Activated naive CD8-positive, alpha-beta T cell treated with anti-CD3 and anti-CD28 coated beads, Interleukin-2, amount 50 U/mL, for 24 hours (primary cell): ENCODE measurements around the gene ALG14.
"Not testable (repeated sequence)": the region's sequence is repeated elsewhere in the genome, so short reads cannot be mapped to it uniquely, and the experiment has no call there.

ENCODE experiments used
- ATAC-seq: fragments of 150-1000 bp; cut with Tn5 transposase; one replicate; pipeline ENCODE4 v1.10.0; 2021
- DNase-seq: peaks from one replicate; pipeline ENCODE4 v3.0.0; 2021
- H3K27ac Mint-ChIP-seq: one replicate; pipeline ENCODE4 v1.8.0; 2021; ENCODE audit warnings: mild to moderate bottlenecking, mixed read lengths
- H3K27me3 Mint-ChIP-seq: one replicate; pipeline ENCODE4 v1.8.0; 2021; ENCODE audit warnings: mixed read lengths
- H3K36me3 Mint-ChIP-seq: one replicate; pipeline ENCODE4 v1.8.0; 2021; ENCODE audit warnings: low read depth, mixed read lengths
- H3K4me1 Mint-ChIP-seq: one replicate; pipeline ENCODE4 v1.8.0; 2021; ENCODE audit warnings: mixed read lengths
- H3K4me3 Mint-ChIP-seq: one replicate; pipeline ENCODE4 v1.8.0; 2021; ENCODE audit warnings: mild to moderate bottlenecking, moderate library complexity, mixed read lengths
- H3K9me3 Mint-ChIP-seq: one replicate; pipeline ENCODE4 v1.8.0; 2021; ENCODE audit warnings: mixed read lengths

ALG14 gene

DNA sequence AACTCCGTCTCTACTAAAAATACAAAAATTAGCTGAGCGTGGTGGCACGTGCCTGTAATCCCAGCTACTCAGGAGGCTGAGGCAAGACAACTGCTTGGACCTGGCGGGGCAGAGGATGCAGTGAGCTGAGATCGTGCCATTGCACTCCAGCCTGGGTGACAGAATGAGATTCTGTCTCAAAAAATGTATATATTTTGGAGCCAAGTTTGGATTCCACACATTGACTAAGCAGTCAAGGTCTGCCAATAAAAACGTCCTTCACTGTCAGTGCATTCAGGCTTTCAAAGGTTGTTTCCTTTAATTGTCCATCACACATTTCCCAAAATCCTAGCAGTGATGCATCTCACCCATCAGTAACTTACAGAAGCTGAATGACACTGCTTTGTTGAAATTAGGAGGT lies 77.2 kb downstream of the ALG14 start:
- not testable (repeated sequence) for H3K4me3 Mint-ChIP-seq, DNase-seq, H3K9me3 Mint-ChIP-seq, ATAC-seq, H3K27me3 Mint-ChIP-seq, H3K36me3 Mint-ChIP-seq, H3K4me1 Mint-ChIP-seq, H3K27ac Mint-ChIP-seq

DNA sequence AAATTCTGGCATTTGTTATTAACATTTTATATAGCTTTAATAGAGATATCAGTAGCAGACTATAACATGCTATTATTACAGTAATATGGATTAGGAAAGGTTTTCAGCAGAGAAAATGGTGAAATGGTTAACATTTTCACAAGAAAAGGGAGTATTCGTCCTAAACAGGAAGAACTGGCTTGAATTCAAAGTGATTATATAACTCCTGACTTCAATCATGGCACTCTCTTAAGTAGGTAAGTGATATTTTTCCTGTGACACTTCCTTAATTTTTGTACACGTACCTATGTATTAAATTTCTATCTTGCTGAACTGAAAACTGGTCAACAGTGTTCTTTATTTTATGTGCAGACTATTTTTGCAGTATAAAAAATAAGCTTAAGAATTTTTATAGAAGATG lies 77.9 kb downstream of the ALG14 start:
- DNase-seq: no peak
- Mint-ChIP-seq H3K4me1 (peaks cover 4% of the 10 kb centered on the region), H3K9me3 (no peaks in the 10 kb centered on the region), H3K36me3 (no peaks in the 10 kb centered on the region), H3K4me3 (no peak overlapping the region), H3K27me3 (no peaks in the 10 kb centered on the region), H3K27ac (no peak overlapping the region)
- ATAC-seq: no peak

DNA sequence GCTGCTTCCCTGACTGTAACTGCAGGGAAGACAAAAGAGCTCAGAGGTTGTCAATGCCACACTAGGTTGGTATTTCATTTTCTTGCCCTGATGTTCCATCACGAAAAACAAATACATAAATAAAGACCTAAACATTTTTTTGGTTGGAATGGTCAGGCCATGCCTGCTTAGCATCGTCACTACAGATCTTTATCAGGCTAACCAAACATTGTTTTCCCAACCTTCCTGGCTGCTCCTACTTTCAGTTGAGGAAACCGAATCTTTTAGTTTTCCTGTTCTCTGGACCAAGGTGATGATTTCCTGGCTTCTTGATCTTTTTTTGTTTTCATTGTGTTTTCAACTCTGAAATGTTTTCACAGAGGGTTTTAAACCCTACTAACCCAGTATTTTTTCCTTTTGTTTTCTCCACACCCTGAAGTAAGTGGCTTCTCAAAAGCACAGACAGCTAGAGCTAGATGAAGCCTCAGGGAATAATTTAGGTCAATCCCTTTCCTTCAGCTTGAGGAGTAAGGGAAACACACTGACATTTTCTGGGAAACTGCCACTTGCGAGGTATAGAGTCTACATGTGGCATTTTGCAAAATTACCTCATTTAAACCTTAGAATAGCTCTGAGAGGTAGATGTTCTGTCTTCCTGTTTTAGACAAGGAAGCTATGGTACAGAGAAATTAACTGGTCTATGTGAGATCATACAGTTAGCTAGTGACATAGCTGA lies 78.7 kb downstream of the ALG14 start:
- Mint-ChIP-seq H3K27ac (no peak overlapping the region), H3K4me3 (no peak overlapping the region), H3K9me3 (no peaks in the 10 kb centered on the region), H3K4me1 (peaks cover 4% of the 10 kb centered on the region), H3K27me3 (no peaks in the 10 kb centered on the region), H3K36me3 (no peaks in the 10 kb centered on the region)
- ATAC-seq (no peak), DNase-seq (no peak)

DNA sequence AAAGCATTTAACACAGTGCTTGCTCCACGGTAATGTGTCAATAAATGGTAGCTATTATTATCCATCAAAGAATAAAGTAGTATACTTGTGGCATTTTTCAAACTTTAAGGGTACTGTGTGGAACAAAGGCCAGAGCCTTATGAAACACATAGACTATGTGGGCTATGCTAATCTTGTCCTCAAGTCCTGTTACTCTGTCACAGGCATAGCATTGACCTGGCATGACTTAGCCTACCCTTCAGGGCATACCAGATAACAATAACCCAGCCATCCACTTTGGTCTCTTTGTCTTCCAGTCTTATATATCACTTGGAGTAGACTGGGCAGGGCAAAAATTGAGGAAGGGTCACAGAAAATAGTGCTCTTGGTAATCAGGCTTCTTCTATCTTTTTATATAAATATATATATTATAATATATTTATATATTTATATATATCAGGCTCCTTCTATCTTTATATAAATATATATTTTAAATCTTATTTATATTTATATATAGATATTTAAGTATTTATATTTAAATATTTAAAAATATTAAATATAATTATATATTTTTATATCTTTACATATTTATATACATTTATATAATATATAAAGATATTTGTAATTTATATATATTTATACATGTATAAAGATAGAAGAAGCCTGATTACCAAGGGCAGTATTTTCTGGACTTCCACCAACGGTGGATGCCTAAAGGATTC lies 79.7 kb downstream of the ALG14 start:
- Mint-ChIP-seq H3K4me3 (no peak overlapping the region), H3K4me1 (peaks cover 4% of the 10 kb centered on the region), H3K27ac (no peak overlapping the region), H3K36me3 (no peaks in the 10 kb centered on the region), H3K27me3 (no peaks in the 10 kb centered on the region), H3K9me3 (no peaks in the 10 kb centered on the region)
- no peak for ATAC-seq
- no peak for DNase-seq

DNA sequence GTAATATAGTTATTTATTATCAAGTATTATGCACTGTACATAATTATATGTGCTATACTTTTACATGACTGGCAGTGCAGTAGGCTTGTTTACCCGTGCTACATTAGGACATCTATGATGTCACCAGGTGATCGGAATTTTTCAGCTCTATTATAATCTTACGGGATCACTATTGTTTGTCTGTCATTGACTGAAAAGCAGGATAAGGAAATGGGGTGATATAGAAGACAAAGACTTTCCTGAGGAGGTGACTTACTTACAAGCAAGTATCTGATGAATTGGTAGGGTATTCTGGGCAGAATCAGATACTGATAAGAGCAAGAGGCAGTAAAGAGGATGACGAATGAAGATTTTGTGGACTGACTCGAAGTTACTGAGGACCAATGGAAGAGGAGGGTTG lies 80.6 kb downstream of the ALG14 start:
- no peak for DNase-seq
- Mint-ChIP-seq H3K4me3 (no peak overlapping the region), H3K27me3 (no peaks in the 10 kb centered on the region), H3K4me1 (peaks cover 4% of the 10 kb centered on the region), H3K36me3 (no peaks in the 10 kb centered on the region), H3K9me3 (no peaks in the 10 kb centered on the region), H3K27ac (no peak overlapping the region)
- no peak for ATAC-seq

DNA sequence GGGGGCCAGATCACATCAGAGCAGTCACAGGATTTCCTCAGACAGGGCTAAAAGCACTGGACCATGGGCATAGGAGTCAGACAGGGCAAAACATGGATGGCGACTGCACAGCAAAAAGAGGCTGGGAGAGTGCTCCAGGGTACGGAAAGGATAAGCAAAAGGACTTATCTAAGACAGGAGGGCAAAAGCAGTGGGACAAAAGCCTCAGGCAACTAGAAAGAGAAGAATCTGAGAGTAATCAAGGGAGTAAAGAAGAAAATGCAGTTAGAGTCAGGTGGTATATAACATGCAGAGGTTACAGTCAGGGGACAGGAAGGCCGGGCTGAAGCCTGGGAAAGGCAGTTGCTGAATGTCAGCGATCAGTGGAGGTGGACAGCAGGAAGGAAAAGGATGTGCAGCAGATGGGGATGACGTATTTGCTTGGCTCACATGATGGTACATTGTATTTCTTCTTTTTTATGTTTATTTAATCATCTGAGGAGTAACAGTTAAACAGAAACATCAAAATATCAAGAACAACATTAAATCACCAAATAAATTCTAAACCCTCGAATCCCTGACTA lies 82.8 kb downstream of the ALG14 start:
- Mint-ChIP-seq H3K27ac (no peak overlapping the region), H3K9me3 (no peaks in the 10 kb centered on the region), H3K36me3 (no peaks in the 10 kb centered on the region), H3K4me3 (no peak overlapping the region), H3K27me3 (no peaks in the 10 kb centered on the region), H3K4me1 (peaks cover 2% of the 10 kb centered on the region)
- DNase-seq (no peak), ATAC-seq (no peak)

DNA sequence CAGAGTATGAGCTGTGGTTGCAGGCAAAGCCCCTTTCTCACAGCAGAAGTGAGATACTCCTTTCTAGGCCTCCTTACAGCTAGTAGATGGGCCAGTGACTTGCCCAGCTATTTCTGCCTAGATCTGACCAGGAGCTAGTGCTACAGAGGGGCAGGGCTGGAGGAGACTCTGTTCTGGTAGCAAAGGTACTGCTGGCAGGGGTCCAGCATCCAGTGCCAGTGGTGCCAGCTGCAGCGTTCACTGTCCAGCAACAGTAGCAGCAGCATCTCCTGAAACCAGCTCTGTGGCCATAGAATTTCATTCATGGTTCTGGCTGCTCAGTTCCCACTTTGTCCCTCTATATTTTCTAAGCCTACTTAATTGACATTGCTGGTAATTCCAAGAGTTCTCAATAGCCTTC lies 83.4 kb downstream of the ALG14 start:
- no peaks in the 10 kb centered on the region for H3K9me3 Mint-ChIP-seq
- no peak for ATAC-seq
- H3K36me3 Mint-ChIP-seq: no peaks in the 10 kb centered on the region
- no peak overlapping the region for H3K4me3 Mint-ChIP-seq
- no peaks in the 10 kb centered on the region for H3K27me3 Mint-ChIP-seq
- no peaks in the 10 kb centered on the region for H3K4me1 Mint-ChIP-seq
- DNase-seq: no peak
- H3K27ac Mint-ChIP-seq: no peak overlapping the region

DNA sequence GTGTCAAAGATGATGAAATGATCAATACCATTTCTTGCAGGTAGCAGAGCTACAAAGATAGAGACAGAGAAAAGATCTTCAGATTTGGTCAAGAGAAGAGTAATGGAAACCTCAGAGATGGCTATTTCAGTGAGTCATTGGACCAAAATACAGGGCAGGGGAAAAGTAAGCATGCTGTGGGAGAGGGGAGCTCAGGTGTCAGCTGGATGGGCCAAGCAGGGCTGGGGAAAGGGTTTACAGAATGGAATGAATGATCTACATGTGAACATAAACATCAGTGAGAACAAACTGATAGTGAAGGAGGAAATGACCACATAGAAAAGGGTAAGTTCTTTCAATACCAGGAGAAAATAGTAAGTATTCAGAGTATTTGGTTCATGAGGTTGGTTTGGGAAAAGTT lies 84.4 kb downstream of the ALG14 start:
- H3K4me3 Mint-ChIP-seq: no peak overlapping the region
- no peaks in the 10 kb centered on the region for H3K36me3 Mint-ChIP-seq
- DNase-seq: no peak
- H3K27ac Mint-ChIP-seq: no peak overlapping the region
- H3K27me3 Mint-ChIP-seq: no peaks in the 10 kb centered on the region
- H3K9me3 Mint-ChIP-seq: no peaks in the 10 kb centered on the region
- no peaks in the 10 kb centered on the region for H3K4me1 Mint-ChIP-seq
- no peak for ATAC-seq

DNA sequence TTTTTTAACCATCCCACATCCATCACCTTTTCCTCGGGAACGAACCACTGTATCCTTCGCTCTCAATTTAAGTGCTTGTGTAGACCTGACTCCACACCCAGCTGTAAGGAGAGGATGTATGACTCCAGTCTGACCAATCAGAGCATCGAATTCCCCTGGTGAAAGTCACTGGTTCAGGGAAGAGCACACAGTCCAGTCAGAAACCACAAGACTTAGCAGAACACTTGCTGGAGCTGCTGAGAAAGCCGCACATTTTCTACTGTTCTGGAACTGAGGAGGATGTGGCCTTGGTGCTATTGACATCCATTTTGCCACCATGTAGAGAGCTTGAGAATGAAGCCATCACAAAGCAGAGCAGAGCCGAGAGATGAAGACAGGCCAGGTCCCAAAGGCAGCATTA lies 86.0 kb downstream of the ALG14 start:
- Mint-ChIP-seq H3K4me1 (no peaks in the 10 kb centered on the region), H3K9me3 (no peaks in the 10 kb centered on the region), H3K27me3 (no peaks in the 10 kb centered on the region)

DNA sequence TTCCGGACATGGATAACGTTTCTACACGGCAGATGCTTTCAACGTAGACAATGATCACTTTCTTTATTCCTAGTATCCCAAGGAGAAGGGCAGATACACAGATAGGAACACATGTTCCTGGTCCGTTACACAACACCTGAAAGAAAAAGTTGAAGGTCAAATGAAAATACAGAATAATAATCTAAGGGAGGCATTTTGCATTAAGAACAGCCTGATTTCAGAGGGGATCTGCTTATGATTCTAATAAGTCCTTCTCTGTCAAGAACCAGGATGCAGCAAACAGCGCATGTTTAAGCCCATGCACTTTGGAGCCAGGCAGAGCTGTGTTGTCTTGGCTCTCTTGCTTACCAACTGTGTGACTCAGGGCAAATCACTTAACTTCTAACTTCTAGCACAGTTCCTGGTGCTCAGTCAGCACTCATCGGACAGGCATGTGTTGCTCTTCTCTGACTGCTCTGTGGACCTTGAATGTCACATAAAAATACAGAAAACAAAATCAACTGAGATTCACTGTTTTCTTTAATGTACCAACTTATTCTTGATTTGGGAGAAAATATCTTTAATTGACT lies 89.5 kb downstream of the ALG14 start:
- Mint-ChIP-seq H3K36me3 (no peaks in the 10 kb centered on the region), H3K4me3 (no peak overlapping the region), H3K4me1 (peaks cover 10% of the 10 kb centered on the region), H3K27ac (no peak overlapping the region), H3K27me3 (no peaks in the 10 kb centered on the region), H3K9me3 (no peaks in the 10 kb centered on the region)
- no peak for DNase-seq
- no peak for ATAC-seq

More for the DNA sequence above, 86.0 kb downstream of the ALG14 start:
- Mint-ChIP-seq H3K27ac (no peak overlapping the region), H3K4me3 (no peak overlapping the region), H3K36me3 (no peaks in the 10 kb centered on the region)
- DNase-seq (no peak), ATAC-seq (no peak)

DNA sequence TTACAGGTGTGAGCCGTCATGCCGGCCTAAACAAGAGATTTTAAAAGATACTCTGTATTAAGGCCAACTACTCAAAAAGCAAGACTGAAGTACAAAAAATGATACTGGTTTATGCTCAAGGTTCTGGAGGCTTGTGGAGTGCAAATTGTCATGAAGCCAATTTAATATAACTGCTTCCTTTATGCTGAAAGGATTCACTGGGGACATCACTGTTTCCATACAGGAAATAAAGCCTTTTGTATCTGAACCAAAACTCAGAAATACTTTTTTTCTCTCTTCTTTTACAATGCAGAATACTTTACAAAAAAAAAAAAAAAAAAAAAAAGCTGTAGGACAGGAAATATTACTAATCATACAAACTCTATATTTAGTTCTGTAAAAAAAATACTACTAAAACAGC lies 90.4 kb downstream of the ALG14 start:
- peaks cover 10% of the 10 kb centered on the region for H3K4me1 Mint-ChIP-seq
- H3K27ac Mint-ChIP-seq: no peak overlapping the region
- DNase-seq (no peak), ATAC-seq (no peak)
- no peaks in the 10 kb centered on the region for H3K36me3 Mint-ChIP-seq
- H3K4me3 Mint-ChIP-seq: no peak overlapping the region
- no peaks in the 10 kb centered on the region for H3K9me3 Mint-ChIP-seq
- H3K27me3 Mint-ChIP-seq: no peaks in the 10 kb centered on the region

DNA sequence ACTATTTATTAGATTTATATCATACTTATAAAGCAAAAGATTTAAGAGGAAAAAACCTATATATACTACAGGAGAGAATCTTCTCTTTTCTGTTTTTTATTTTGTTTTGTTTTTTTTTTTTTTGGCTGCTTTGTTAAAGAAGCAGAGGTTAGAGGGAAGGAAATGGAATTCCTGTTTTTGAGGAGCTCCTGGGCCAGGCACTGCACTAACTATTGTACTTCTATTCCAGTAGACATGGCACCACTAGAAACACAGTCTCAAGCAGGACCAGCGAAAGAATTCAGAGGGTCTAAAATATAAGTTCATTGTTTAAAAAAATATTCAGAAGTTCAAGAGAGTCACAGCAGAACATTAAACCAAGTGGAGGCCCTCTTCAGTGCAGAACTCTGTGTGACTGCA lies 91.2 kb downstream of the ALG14 start:
- Mint-ChIP-seq H3K9me3 (no peaks in the 10 kb centered on the region), H3K36me3 (no peaks in the 10 kb centered on the region), H3K4me3 (no peak overlapping the region), H3K27ac (no peak overlapping the region), H3K4me1 (peaks cover 10% of the 10 kb centered on the region), H3K27me3 (no peaks in the 10 kb centered on the region)
- ATAC-seq (no peak), DNase-seq (no peak)

DNA sequence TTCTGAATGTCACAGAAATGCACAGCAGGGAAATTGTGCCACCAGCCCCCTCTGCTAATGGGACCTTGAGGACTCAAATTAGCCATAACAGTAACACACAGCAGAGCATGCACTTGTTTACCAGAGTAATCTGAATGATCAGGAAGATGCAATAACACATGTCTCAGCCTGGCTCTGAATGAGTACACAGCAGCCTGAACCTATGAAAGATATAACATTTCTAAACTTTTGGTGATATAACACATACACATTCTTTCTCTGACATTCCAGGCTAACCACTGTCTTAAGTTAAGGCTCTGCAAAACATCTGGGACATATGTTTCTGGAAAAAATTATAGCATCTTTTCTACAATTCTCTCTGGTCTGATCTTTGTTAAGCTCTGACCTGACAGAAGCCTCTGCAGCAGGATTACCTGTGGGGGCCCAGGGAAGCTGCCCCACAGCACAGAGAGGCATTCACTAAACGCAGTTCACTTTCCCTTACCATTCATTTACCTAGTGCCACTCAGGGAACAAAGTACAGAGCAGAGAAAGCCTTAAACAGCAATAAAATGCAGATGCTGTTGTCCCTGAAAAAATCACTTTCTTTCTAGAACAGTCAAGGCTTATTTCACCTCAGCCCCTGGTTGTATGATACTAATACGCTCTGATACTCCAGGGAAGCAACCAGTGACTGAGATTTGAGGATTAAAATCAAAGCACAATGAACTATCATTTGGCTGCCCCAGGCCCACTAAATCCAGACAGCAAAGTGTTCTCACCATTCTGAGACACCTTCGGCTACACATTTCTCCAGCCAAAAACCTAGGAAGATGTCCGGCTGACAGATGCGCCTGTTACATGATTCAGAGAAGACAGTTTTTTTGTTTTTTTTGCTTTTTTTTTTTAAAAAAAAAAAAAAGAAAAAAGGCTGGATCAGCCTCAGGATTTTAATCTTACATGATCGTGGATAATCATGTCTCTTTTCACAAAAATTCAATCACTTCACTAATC lies 91.9 kb downstream of the ALG14 start:
- ATAC-seq (no peak), DNase-seq (no peak)
- H3K36me3 Mint-ChIP-seq: no peaks in the 10 kb centered on the region
- H3K27me3 Mint-ChIP-seq: no peaks in the 10 kb centered on the region
- no peaks in the 10 kb centered on the region for H3K9me3 Mint-ChIP-seq
- H3K27ac Mint-ChIP-seq: no peak overlapping the region
- peaks cover 10% of the 10 kb centered on the region for H3K4me1 Mint-ChIP-seq
- H3K4me3 Mint-ChIP-seq: no peak overlapping the region
